Retinal pigment epithelial cell (primary cell): ENCODE data around the gene EHHADH.

ENCODE experiments used
- DNase-seq: peaks from one replicate; pipeline ENCODE4 v3.0.0-alpha.2; 2010; ENCODE audit warnings: low read depth
- H3K4me3 ChIP-seq: 2 replicates; pipeline ENCODE4 v1.5.1; 2011; ENCODE audit warnings: mild to moderate bottlenecking, low read length, control low read depth, moderate library complexity
- CTCF ChIP-seq: conservative IDR thresholded peaks from 2 replicates; pipeline ENCODE4 v1.5.1; 2011; ENCODE audit warnings: low read depth, low read length, control low read depth, inconsistent platforms

EHHADH gene

GRCh38 chr3:185172086-185173049 lies 81.5 kb downstream of the EHHADH start:
- DNase-seq = no peak
- no peak overlapping the region for H3K4me3 ChIP-seq
- no peak for TF ChIP-seq CTCF

GRCh38 chr3:185164428-185165217 lies 89.2 kb downstream of the EHHADH start:
- TF ChIP-seq CTCF = no peak
- no peak for DNase-seq
- H3K4me3 ChIP-seq = no peak overlapping the region

DNA sequence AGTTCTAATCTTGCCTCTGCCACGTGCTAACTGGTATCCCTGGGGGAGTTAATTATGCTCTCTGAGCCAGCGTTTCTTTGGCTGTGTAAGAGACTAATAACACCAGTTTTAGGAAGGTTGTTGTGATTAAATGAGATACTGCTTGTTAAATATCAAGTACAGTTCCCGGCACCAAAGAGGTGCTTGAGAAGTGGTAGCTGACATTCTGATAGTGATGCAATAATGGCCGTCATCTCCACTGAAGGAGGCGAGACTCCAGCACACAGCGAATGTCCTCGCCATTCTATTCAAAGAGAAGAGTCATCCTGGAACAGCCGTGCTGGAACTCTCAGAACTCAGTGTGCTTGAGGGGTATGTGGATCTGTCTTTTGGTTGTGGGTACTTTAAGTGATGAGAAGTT lies 91.2 kb downstream of the EHHADH start:
- TF ChIP-seq CTCF = no peak
- H3K4me3 ChIP-seq = no peak overlapping the region
- DNase-seq = no peak

GRCh38 chr3:185161761-185162160 lies 92.1 kb downstream of the EHHADH start:
- DNase-seq = no peak
- no peak overlapping the region for H3K4me3 ChIP-seq
- no peak for TF ChIP-seq CTCF

- no peak overlapping the region for H3K4me3 ChIP-seq
- DNase-seq = no peak
- TF ChIP-seq CTCF = no peak
Measured at GRCh38 chr3:185157347-185157746, 96.5 kb downstream of the EHHADH start.

- no peak for TF ChIP-seq CTCF
- DNase-seq = no peak
- no peak overlapping the region for H3K4me3 ChIP-seq
Measured at GRCh38 chr3:185155678-185156077, 98.2 kb downstream of the EHHADH start.
